Measurements from ENCODE around the gene HPSE2. TPM values are rescaled to one million over a fixed set of nuclear protein-coding genes. Genes with fewer than 3 reads are reported as not detected.
A peak's percentile ranks its signal among the peaks of the same experiment; 100 is the strongest.

The HPSE2 gene
- total RNA-seq, 1 donor from 2014 or later: not detected

DNA sequence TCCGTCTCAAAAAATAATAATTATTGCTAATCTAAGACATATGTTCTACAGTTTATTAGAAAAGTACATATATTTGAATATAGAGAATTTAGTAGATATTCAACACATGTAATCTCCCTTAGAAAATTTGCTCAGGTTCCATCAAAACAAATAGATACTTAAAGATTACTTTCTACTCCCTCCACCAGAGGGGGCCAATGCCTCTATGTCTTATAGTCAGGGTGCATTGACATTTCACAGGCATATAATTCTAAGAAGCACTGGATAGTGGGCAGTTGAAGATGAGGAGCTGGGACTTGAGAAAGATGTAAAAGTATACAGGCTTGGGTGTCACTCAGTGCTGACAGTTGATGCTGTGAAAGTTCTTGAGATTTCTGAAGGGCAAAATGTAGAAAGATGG is 487.4 kb downstream of the HPSE2 start:
- H3K27ac Mint-ChIP-seq (ENCODE audit: unreplicated experiment): no peak overlapping the region
- peaks cover 9% of the 10 kb centered on the region for H3K9me3 Mint-ChIP-seq
- H3K4me3 Mint-ChIP-seq: no peak overlapping the region
- no peaks in the 10 kb centered on the region for H3K27me3 Mint-ChIP-seq (ENCODE audit: low read depth)
- H3K36me3 Mint-ChIP-seq (ENCODE audit: low read depth): no peaks in the 10 kb centered on the region
- TF ChIP-seq, protein P1, sequence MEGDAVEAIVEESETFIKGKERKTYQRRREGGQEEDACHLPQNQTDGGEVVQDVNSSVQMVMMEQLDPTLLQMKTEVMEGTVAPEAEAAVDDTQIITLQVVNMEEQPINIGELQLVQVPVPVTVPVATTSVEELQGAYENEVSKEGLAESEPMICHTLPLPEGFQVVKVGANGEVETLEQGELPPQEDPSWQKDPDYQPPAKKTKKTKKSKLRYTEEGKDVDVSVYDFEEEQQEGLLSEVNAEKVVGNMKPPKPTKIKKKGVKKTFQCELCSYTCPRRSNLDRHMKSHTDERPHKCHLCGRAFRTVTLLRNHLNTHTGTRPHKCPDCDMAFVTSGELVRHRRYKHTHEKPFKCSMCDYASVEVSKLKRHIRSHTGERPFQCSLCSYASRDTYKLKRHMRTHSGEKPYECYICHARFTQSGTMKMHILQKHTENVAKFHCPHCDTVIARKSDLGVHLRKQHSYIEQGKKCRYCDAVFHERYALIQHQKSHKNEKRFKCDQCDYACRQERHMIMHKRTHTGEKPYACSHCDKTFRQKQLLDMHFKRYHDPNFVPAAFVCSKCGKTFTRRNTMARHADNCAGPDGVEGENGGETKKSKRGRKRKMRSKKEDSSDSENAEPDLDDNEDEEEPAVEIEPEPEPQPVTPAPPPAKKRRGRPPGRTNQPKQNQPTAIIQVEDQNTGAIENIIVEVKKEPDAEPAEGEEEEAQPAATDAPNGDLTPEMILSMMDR (conservative IDR thresholded peaks at IDR 0.05): peak; percentile 65
- peak; percentile 7 for DNase-seq (ENCODE audit: low read depth, low spot score)
- no peaks in the 10 kb centered on the region for H3K4me1 Mint-ChIP-seq

DNA sequence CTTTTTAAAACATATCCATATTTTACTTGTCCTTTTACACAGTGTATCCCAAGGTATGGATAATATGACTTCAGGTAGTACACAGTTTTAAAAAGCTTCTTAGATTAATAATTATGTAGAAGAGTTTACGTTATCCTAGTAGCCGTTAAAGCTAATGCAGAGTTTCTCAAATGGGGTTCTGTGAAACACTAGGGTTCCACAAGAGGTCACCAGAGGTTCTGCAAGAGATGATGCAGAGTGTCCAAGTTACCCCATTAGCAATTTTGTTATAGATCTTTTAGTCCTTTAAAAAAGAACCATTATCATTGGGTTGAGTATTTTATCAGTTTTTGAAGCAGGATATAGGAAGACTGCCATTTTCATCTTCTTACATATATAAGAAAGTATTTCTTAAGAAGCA is 490.0 kb downstream of the HPSE2 start:
- H3K4me1 Mint-ChIP-seq: no peaks in the 10 kb centered on the region
- peaks cover 4% of the 10 kb centered on the region for H3K9me3 Mint-ChIP-seq
- no peak overlapping the region for H3K4me3 Mint-ChIP-seq
- H3K36me3 Mint-ChIP-seq (ENCODE audit: low read depth): no peaks in the 10 kb centered on the region
- H3K27ac Mint-ChIP-seq (ENCODE audit: unreplicated experiment): no peak overlapping the region
- peaks cover under 1% of the 10 kb centered on the region for H3K27me3 Mint-ChIP-seq (ENCODE audit: low read depth)
- TF ChIP-seq, protein P1 (conservative IDR thresholded peaks at IDR 0.05): no peak
- no peak for DNase-seq (ENCODE audit: low read depth, low spot score)

- no peak for DNase-seq (ENCODE audit: low read depth, low spot score)
- no peak overlapping the region for H3K27ac Mint-ChIP-seq (ENCODE audit: unreplicated experiment)
- no peaks in the 10 kb centered on the region for H3K4me1 Mint-ChIP-seq
- H3K9me3 Mint-ChIP-seq: no peaks in the 10 kb centered on the region
- TF ChIP-seq, protein P1 (conservative IDR thresholded peaks at IDR 0.05): no peak
- no peak overlapping the region for H3K4me3 Mint-ChIP-seq
- peaks cover 2% of the 10 kb centered on the region for H3K27me3 Mint-ChIP-seq (ENCODE audit: low read depth)
- no peaks in the 10 kb centered on the region for H3K36me3 Mint-ChIP-seq (ENCODE audit: low read depth)
These were observed 515.1 kb downstream of the HPSE2 start for GRCh38 chr10:98720551-98720950.

GRCh38 chr10:98713586-98713985 is 522.1 kb downstream of the HPSE2 start:
- Mint-ChIP-seq H3K4me1 (no peaks in the 10 kb centered on the region), H3K36me3 (ENCODE audit: low read depth) (no peaks in the 10 kb centered on the region), H3K27ac (ENCODE audit: unreplicated experiment) (no peak overlapping the region), H3K27me3 (ENCODE audit: low read depth) (peaks cover 2% of the 10 kb centered on the region), H3K9me3 (no peaks in the 10 kb centered on the region), H3K4me3 (no peak overlapping the region)
- TF ChIP-seq, protein P1 (conservative IDR thresholded peaks at IDR 0.05): no peak
- DNase-seq (ENCODE audit: low read depth, low spot score): no peak

DNA sequence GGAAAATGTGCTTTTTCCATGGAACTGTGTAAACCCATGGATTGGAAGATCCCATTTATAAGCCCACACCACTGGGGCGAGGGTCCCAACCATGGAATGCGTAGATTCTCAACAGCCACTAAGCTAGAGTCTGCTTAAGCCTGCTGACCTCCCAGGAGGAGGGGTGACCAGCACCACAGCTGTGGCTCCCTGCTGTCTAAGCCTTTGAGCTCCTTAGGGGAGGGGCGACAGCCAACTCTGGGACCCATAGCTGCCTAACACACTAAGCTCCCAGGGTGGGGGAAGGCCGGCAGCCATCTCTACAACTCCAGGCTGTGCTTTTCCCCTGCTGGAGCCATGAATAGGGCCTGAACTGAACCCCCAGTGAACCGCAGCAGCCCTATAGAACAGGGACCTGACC is 539.1 kb downstream of the HPSE2 start:
- Mint-ChIP-seq H3K27ac (ENCODE audit: unreplicated experiment) (no peak overlapping the region), H3K27me3 (ENCODE audit: low read depth) (peaks cover 6% of the 10 kb centered on the region), H3K36me3 (ENCODE audit: low read depth) (no peaks in the 10 kb centered on the region)

More for the DNA sequence above, 539.1 kb downstream of the HPSE2 start:
- DNase-seq (ENCODE audit: low read depth, low spot score): no peak
- H3K4me3 Mint-ChIP-seq: no peak overlapping the region
- H3K9me3 Mint-ChIP-seq: peaks cover 7% of the 10 kb centered on the region
- no peaks in the 10 kb centered on the region for H3K4me1 Mint-ChIP-seq
- TF ChIP-seq, protein P1 (conservative IDR thresholded peaks at IDR 0.05): no peak
